B cell (primary cell): ENCODE data around the gene TNRC6B. TPM values are rescaled to one million over a fixed set of nuclear protein-coding genes. Genes with fewer than 3 reads are reported as not detected.

Experiments used
- ATAC-seq: fragments of 200-7000 bp; cut with Tn5 transposase; one replicate; pipeline ENCODE4 v1.10.0; 2021; ENCODE audit warnings: low read depth, mild to moderate bottlenecking, moderate number of reproducible peaks, moderate library complexity
- CTCF ChIA-PET: fragments of 350-600 bp; sonication (Branson Sonifier 250); formaldehyde crosslinking; loops from one replicate; lab custom pipeline; 2021; ENCODE audit warnings: antibody characterized with exemption, inconsistent platforms; lab: Charles Lee
- POLR2A ChIA-PET: fragments of 350-600 bp; sonication (Branson Sonifier 250); formaldehyde crosslinking; loops from one replicate; lab custom pipeline; 2021; ENCODE audit warnings: antibody characterized with exemption; lab: Charles Lee
- DNase-seq: peaks from one replicate; pipeline ENCODE4 v3.0.0; 2013
- H2AFZ ChIP-seq: 2 replicates; pipeline ENCODE4 v1.6.1; 2012; ENCODE audit warnings: mild to moderate bottlenecking, low read depth, low read length; ENCODE audit not compliant: insufficient read depth, poor library complexity, severe bottlenecking
- H3K27ac ChIP-seq, 2 donors: 1 replicate in 1 of 2; 2 replicates in 1 of 2; pipeline ENCODE4 v1.5.1; 2012 to 2013; ENCODE audit warnings: low read length in 2 of 2, mild to moderate bottlenecking in 2 of 2, moderate library complexity in 1 of 2
- H3K27me3 ChIP-seq, 4 experiments: fragments of 200-600 bp in 1 of 4; sonication (generic) in 1 of 4; replicated peaks in 1 of 4; 1 replicate in 2 of 4; 2 replicates in 2 of 4; pipeline versions ENCODE4 v1.6.1 to v1.7.0; 2013 to 2016; ENCODE audit warnings: low read length in 3 of 4, mild to moderate bottlenecking in 2 of 4, mixed read lengths in 1 of 4, moderate library complexity in 1 of 4; ENCODE audit not compliant: insufficient read depth in 4 of 4, control insufficient read depth in 3 of 4; ENCODE audit errors: control extremely low read depth in 1 of 4
- H3K36me3 ChIP-seq, 2 experiments: replicated peaks in 1 of 2; 1 replicate in 1 of 2; 2 replicates in 1 of 2; pipeline versions ENCODE4 v1.6.1 to v1.7.1; 2013; ENCODE audit warnings: low read length in 1 of 2; ENCODE audit not compliant: insufficient read depth in 2 of 2, control insufficient read depth in 1 of 2; ENCODE audit errors: control extremely low read depth in 1 of 2, extremely low read depth in 1 of 2
- H3K4me1 ChIP-seq, 2 donors: fragments of 200-600 bp in 1 of 2; sonication (generic) in 1 of 2; 1 replicate in 1 of 2; 2 replicates in 1 of 2; pipeline versions ENCODE4 v1.5.1 to v1.6.1; 2013 to 2017; ENCODE audit warnings: low read length in 2 of 2; ENCODE audit not compliant: control insufficient read depth in 2 of 2, insufficient read depth in 2 of 2
- H3K4me2 ChIP-seq: replicated peaks from 2 replicates; pipeline ENCODE3; 2012; ENCODE audit warnings: mild to moderate bottlenecking, low read depth, low read length; ENCODE audit not compliant: poor library complexity, severe bottlenecking
- H3K4me3 ChIP-seq, 5 experiments: fragments of 200-600 bp in 1 of 5; sonication (generic) in 1 of 5; 1 replicate in 3 of 5; 2 replicates in 2 of 5; pipeline versions ENCODE4 v1.5.1 to v1.7.0; 2011 to 2016; ENCODE audit warnings: low read length in 4 of 5, mild to moderate bottlenecking in 4 of 5, low read depth in 2 of 5, control low read depth in 1 of 5, moderate library complexity in 1 of 5; ENCODE audit not compliant: insufficient read depth in 1 of 5; ENCODE audit errors: control extremely low read depth in 1 of 5, extremely low read depth in 1 of 5
- H3K79me2 ChIP-seq: fragments of 200-600 bp; sonication (generic); one replicate; pipeline ENCODE4 v1.6.0; 2016; ENCODE audit warnings: low read length; ENCODE audit not compliant: control insufficient read depth, insufficient read depth
- H3K9ac ChIP-seq: fragments of 200-600 bp; sonication (generic); 2 replicates; pipeline ENCODE4 v1.6.1; 2017; ENCODE audit warnings: mild to moderate bottlenecking, low read length, moderate library complexity
- H3K9me3 ChIP-seq, 3 donors: one replicate each; pipeline versions ENCODE4 v1.6.1 to v1.7.1; 2013; ENCODE audit warnings: low read length in 2 of 3; ENCODE audit not compliant: control insufficient read depth in 2 of 3, insufficient read depth in 1 of 3; ENCODE audit errors: control extremely low read depth in 1 of 3
- H4K20me1 ChIP-seq: 2 replicates; pipeline ENCODE4 v1.6.0; 2012; ENCODE audit warnings: mild to moderate bottlenecking, low read length; ENCODE audit not compliant: insufficient read depth, control insufficient read depth, poor library complexity, severe bottlenecking
- H3K27ac Mint-ChIP-seq: one replicate; pipeline ENCODE4 v1.8.0; 2021; ENCODE audit warnings: mixed read lengths
- H3K27me3 Mint-ChIP-seq: one replicate; pipeline ENCODE4 v1.8.0; 2021; ENCODE audit warnings: mixed read lengths
- H3K4me1 Mint-ChIP-seq: one replicate; pipeline ENCODE4 v1.8.0; 2021; ENCODE audit warnings: mixed read lengths
- H3K4me3 Mint-ChIP-seq: one replicate; pipeline ENCODE4 v1.8.0; 2021; ENCODE audit warnings: mixed read lengths
- H3K9me3 Mint-ChIP-seq: one replicate; pipeline ENCODE4 v1.8.0; 2022; ENCODE audit warnings: mixed read lengths; ENCODE audit not compliant: insufficient read depth
- EZH2 ChIP-seq: IDR thresholded peaks from 2 replicates; pipeline ENCODE4 v1.6.1; 2012; ENCODE audit warnings: borderline replicate concordance, low read depth, mild to moderate bottlenecking, moderate library complexity, low read length; ENCODE audit not compliant: insufficient read depth, poor library complexity, severe bottlenecking
- WGBS: methylation state at CpG from one replicate; pipeline ENCODE4 v1.1.5; 2013; ENCODE audit warnings: missing lambda C conversion rate; ENCODE audit not compliant: insufficient coverage; 5-methylcytosine and 5-hydroxymethylcytosine counted together
- intact Hi-C: fragments of 100-400 bp; cut with micrococcal nuclease; formaldehyde crosslinking; loops from one replicate; pipeline ENCODE4 v1.10.0; 2022
- polyA plus RNA-seq: library from polyadenylated mRNA; depleted of rRNA; stranded (reverse); fragments of >200 nt; gene quantifications from 2 replicates; pipeline ENCODE4 v1.2.3, GENCODE V29; 2012
- total RNA-seq, 2 donors: library from RNA; stranded (reverse); fragments of 120-200 nt in 1 of 2; gene quantifications; 1 replicate in 1 of 2; 2 replicates in 1 of 2; pipeline versions ENCODE4 v1.2.3 to v1.2.4, GENCODE V29; 2013 to 2022
- TF ChIP-seq, protein P1 (sequence below): fragments of 200-600 bp; IDR thresholded peaks from one replicate; pipeline ENCODE4 v1.8.0; 2022; ENCODE audit warnings: antibody characterized with exemption, mild to moderate bottlenecking

The TNRC6B gene
- total and polyA plus RNA-seq, 2 donors (not counting 1 experiment from before 2014, with no cell fraction given): 28.8 to 210 TPM

DNA sequence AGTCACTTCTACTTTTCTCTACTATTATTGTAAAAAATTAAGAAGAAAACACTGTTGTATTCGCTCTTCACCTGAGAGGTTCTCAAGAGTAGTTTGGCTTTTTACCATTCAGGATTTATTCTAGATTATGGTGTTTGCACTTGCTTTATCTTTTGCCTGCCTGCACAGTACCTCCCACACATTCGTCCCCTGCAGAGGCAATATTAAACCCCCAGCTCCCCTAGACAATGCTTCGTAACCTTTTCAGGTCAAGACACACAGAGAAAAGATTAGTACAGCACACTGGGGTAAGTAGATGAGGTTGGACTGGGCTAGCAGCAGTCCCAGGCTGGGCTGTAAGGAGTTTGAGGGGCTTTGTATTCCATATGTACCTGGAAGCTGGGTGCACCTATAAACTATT, 62.4 kb downstream of the TNRC6B start:
- Histone ChIP-seq H3K9me3 (no peaks in the 10 kb centered on the region), H3K9ac (no peak overlapping the region), H3K4me2 (no peak overlapping the region), H3K27ac (peak overlapping the region in 1 of 2 donors; percentile 37), H3K27me3 (no peaks in the 10 kb centered on the region), H3K36me3 (peaks cover 6 to 21% of the 10 kb centered on the region in 2 experiments), H2AFZ (no peak overlapping the region), H3K79me2 (peaks cover 98% of the 10 kb centered on the region), H3K4me3 (no peak overlapping the region), H4K20me1 (peaks cover 83% of the 10 kb centered on the region), H3K4me1 (peaks cover 20 to 48% of the 10 kb centered on the region in 2 donors)
- H3K4me1 Mint-ChIP-seq: peaks cover 80% of the 10 kb centered on the region
- WGBS: no CpG with 5 or more reads among the region's 3 CpGs
- TF ChIP-seq EZH2: no peak
- TF ChIP-seq, protein P1, sequence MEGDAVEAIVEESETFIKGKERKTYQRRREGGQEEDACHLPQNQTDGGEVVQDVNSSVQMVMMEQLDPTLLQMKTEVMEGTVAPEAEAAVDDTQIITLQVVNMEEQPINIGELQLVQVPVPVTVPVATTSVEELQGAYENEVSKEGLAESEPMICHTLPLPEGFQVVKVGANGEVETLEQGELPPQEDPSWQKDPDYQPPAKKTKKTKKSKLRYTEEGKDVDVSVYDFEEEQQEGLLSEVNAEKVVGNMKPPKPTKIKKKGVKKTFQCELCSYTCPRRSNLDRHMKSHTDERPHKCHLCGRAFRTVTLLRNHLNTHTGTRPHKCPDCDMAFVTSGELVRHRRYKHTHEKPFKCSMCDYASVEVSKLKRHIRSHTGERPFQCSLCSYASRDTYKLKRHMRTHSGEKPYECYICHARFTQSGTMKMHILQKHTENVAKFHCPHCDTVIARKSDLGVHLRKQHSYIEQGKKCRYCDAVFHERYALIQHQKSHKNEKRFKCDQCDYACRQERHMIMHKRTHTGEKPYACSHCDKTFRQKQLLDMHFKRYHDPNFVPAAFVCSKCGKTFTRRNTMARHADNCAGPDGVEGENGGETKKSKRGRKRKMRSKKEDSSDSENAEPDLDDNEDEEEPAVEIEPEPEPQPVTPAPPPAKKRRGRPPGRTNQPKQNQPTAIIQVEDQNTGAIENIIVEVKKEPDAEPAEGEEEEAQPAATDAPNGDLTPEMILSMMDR: no peak
- DNase-seq: no peak
- H3K27ac Mint-ChIP-seq: peak overlapping the region; percentile 44
- no peaks in the 10 kb centered on the region for H3K9me3 Mint-ChIP-seq
- CTCF ChIA-PET: interaction anchor here (0.5 kb wide), 1 partner anchor 83 kb away, joined by 3 read pairs; no protein-coding TSS in a partner anchor
- POLR2A ChIA-PET: no interaction called here
- H3K27me3 Mint-ChIP-seq: no peaks in the 10 kb centered on the region
- ATAC-seq: no peak
- intact Hi-C loops: no loop called here
- H3K4me3 Mint-ChIP-seq: no peak overlapping the region

DNA sequence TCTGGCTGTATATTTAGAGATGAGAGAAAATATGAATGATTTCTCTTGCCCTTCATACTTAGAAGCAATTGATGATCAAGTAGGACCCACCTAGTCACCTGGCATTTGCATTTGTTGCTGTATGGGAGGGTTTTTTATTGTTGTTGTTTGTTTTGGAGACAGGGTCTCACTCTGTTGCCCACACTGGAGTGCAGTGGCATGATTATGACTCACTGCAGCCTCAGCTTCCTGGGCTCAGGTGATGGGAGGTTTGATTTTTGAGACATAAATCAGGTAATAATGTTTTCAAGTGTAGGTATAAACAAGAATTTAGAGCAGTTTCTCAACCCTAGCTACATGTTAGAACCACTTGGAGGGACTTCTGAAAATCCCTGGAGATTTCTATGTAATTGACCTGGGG, 63.0 kb downstream of the TNRC6B start:
- CTCF ChIA-PET: interaction anchor here (0.5 to 1.2 kb wide), 2 partner anchors 13 to 83 kb away, joined by 3 read pairs; no protein-coding TSS in a partner anchor
- POLR2A ChIA-PET: no interaction called here
- intact Hi-C loops: no loop called here

More for the DNA sequence above, 63.0 kb downstream of the TNRC6B start:
- H3K27ac ChIP-seq: peak overlapping the region in 1 of 2 donors; percentile 37
- no peaks in the 10 kb centered on the region for H3K27me3 Mint-ChIP-seq
- no peak overlapping the region for H3K4me3 ChIP-seq
- no peaks in the 10 kb centered on the region for H3K9me3 ChIP-seq
- H3K79me2 ChIP-seq: peaks cover 97% of the 10 kb centered on the region
- H3K9ac ChIP-seq: no peak overlapping the region
- ATAC-seq (no peak), DNase-seq (no peak)
- no peak overlapping the region for H3K4me3 Mint-ChIP-seq
- H3K4me2 ChIP-seq: no peak overlapping the region
- H3K4me1 ChIP-seq: peaks cover 20 to 45% of the 10 kb centered on the region in 2 donors
- peak overlapping the region; percentile 44 for H3K27ac Mint-ChIP-seq
- H4K20me1 ChIP-seq: peaks cover 80% of the 10 kb centered on the region
- H2AFZ ChIP-seq: no peak overlapping the region
- no peaks in the 10 kb centered on the region for H3K9me3 Mint-ChIP-seq
- TF ChIP-seq, protein P1: no peak
- TF ChIP-seq EZH2: no peak
- H3K4me1 Mint-ChIP-seq: peaks cover 75% of the 10 kb centered on the region
- peaks cover 6 to 21% of the 10 kb centered on the region in 2 experiments for H3K36me3 ChIP-seq
- no peaks in the 10 kb centered on the region for H3K27me3 ChIP-seq
